NCI-H460 (cell line): ENCODE results near the gene MRC1. TPM values are rescaled to one million over a fixed set of nuclear protein-coding genes. Genes with fewer than 3 reads are reported as not detected.

Source experiments
- DNase-seq: peaks from one replicate; pipeline ENCODE4 v3.0.0-alpha.2; 2016; ENCODE audit warnings: low read depth; ENCODE audit errors: extremely low read depth
- small RNA-seq, 2 experiments: library from RNA; depleted of rRNA; stranded (forward); fragments of <200 nt; gene quantifications; one replicate each; pipeline ENCODE3, GENCODE V24; 2014
- total RNA-seq: library from RNA; depleted of rRNA; stranded (reverse); fragments of >200 nt; shearing (Covaris generic); gene quantifications from 2 replicates; pipeline ENCODE4 v1.2.3, GENCODE V29; 2014; rRNA removed

The MRC1 gene
- total RNA-seq, 1 experiment from 2014 or later, result 0.15 TPM

DNA sequence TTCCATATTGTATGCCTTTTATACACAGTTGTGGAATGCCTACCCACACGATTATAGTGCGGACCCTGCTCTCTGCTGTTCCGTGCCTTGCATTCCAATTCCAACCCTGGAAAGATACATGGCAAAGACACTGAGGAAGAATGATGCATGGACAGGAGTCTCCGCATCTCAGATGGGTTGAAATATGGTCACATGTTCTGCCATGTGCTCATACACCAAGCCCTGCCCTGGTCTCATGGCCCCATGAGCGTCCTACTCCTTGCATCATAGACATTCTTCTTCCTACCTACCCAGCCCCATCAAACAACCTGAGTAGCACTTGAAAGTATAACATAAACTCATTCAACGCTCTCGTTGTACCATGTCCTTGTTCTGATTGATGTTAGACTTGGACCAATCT, 148.9 kb downstream of the MRC1 start:
- no peak for DNase-seq

DNA sequence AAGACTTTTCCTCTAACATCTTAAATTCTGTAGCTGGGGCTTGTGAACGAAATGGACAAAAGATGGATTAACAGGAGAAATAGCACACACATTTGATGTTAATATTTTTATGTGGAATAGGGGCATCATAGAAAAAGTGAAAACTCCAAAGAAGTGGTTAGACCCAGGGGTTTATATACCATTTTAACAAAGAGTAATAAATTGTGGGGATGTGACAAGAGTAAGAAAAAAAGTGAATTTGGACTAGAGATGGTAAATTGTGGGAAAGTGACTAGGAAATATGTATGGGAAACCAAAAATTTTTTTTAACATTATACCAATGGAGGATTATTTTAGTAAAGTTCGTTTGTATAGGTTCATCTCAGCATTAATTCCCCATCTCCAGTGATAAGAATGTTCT, 150.7 kb downstream of the MRC1 start:
- no peak for DNase-seq

Small RNA genes lying within 50 kb of the gene (small RNA-seq; reads per million reads assigned to genes)
- 0 reads per million in 2 experiments for gene MIR511

Other genes with a start within 250 kb of the MRC1 start
- gene HACD1, start 192.0 kb upstream of the MRC1 start, total RNA-seq, result 43.5 and 44.2 TPM in 2 replicates
- gene STAM, start 165.2 kb upstream of the MRC1 start, total RNA-seq, result 18.0 and 18.6 TPM in 2 replicates
- 0.10 and 0.17 TPM in 2 replicates for gene TMEM236, start 57.1 kb upstream of the MRC1 start, total RNA-seq
- gene SLC39A12, start 142.6 kb downstream of the MRC1 start, total RNA-seq, result not detected in 2 replicates